ENCODE results near the gene IDNK.

DNA sequence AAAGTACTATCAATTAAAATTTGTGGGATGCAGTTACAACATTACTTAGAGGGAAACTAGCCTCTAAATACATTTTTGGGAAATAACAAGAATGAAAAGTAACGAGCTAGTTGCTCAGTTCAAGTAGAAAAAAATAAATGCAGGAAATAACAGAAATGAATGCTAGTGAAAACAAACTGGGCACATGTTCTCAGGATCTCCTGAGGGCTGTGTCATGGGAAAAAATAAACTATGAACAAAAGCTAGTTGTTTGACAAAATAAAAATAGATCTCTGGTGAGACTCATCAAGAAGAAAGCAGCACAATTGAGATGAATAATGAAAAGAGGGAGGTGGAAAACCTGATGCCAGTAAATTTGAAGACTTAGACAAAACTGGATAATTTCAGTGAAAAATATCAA lies 16.3 kb downstream of the IDNK start:
- no peak for TF ChIP-seq TSHZ2 (CRISPR knock-in tag; IDR thresholded peaks at IDR 0.05)
- no peak for TF ChIP-seq ZFP30 (CRISPR knock-in tag; IDR thresholded peaks at IDR 0.05)
- TF ChIP-seq SNAI2 (CRISPR knock-in tag; IDR thresholded peaks at IDR 0.05) = no peak
- no peak for TF ChIP-seq ZFP3 (CRISPR knock-in tag; IDR thresholded peaks at IDR 0.05)
- TF ChIP-seq PATZ1 (CRISPR knock-in tag; IDR thresholded peaks at IDR 0.05; ENCODE audit: borderline replicate concordance) = no peak
- TF ChIP-seq, protein P1, sequence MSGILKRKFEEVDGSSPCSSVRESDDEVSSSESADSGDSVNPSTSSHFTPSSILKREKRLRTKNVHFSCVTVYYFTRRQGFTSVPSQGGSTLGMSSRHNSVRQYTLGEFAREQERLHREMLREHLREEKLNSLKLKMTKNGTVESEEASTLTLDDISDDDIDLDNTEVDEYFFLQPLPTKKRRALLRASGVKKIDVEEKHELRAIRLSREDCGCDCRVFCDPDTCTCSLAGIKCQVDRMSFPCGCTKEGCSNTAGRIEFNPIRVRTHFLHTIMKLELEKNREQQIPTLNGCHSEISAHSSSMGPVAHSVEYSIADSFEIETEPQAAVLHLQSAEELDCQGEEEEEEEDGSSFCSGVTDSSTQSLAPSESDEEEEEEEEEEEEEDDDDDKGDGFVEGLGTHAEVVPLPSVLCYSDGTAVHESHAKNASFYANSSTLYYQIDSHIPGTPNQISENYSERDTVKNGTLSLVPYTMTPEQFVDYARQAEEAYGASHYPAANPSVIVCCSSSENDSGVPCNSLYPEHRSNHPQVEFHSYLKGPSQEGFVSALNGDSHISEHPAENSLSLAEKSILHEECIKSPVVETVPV (CRISPR knock-in tag; IDR thresholded peaks at IDR 0.05) = no peak
- TF ChIP-seq BACH2 (CRISPR knock-in tag; IDR thresholded peaks at IDR 0.05; ENCODE audit: borderline replicate concordance) = no peak
- TF ChIP-seq RARB (CRISPR knock-in tag; IDR thresholded peaks at IDR 0.05) = no peak
- TF ChIP-seq, protein P2, sequence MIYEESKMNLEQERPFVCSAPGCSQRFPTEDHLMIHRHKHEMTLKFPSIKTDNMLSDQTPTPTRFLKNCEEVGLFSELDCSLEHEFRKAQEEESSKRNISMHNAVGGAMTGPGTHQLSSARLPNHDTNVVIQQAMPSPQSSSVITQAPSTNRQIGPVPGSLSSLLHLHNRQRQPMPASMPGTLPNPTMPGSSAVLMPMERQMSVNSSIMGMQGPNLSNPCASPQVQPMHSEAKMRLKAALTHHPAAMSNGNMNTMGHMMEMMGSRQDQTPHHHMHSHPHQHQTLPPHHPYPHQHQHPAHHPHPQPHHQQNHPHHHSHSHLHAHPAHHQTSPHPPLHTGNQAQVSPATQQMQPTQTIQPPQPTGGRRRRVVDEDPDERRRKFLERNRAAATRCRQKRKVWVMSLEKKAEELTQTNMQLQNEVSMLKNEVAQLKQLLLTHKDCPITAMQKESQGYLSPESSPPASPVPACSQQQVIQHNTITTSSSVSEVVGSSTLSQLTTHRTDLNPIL (CRISPR knock-in tag; IDR thresholded peaks at IDR 0.05; ENCODE audit: low read depth) = no peak
